LNCaP clone FGC (cell line): ENCODE results near the gene ARHGEF6.

ENCODE experiments used
- DNase-seq: peaks from one replicate; pipeline ENCODE4 v3.0.0-alpha.2; 2011; ENCODE audit warnings: low read depth
- H3K4me3 ChIP-seq: 2 replicates; pipeline ENCODE4 v1.5.1; 2011; ENCODE audit warnings: mild to moderate bottlenecking, low read depth, low read length, control low read depth
- CTCF ChIP-seq: IDR thresholded peaks from 2 replicates; pipeline ENCODE4 v1.5.1; 2012; ENCODE audit warnings: mild to moderate bottlenecking; ENCODE audit not compliant: control insufficient read depth, insufficient read depth; ENCODE audit errors: extremely low read depth

The ARHGEF6 gene

GRCh38 chrX:136714626-136715599 is 65.8 kb downstream of the ARHGEF6 start:
- no peak for DNase-seq
- H3K4me3 ChIP-seq: no peak overlapping the region
- no peak for TF ChIP-seq CTCF

GRCh38 chrX:136712650-136713310 is 68.0 kb downstream of the ARHGEF6 start:
- H3K4me3 ChIP-seq: no peak overlapping the region
- no peak for TF ChIP-seq CTCF
- no peak for DNase-seq

- peak; percentile 75 for TF ChIP-seq CTCF
- DNase-seq: peak; percentile 22
- H3K4me3 ChIP-seq: no peak overlapping the region
Observed at GRCh38 chrX:136711147-136711546, 69.6 kb downstream of the ARHGEF6 start.

- DNase-seq: no peak
Observed at GRCh38 chrX:136710325-136710951, 70.3 kb downstream of the ARHGEF6 start.

GRCh38 chrX:136708348-136708747 is 72.4 kb downstream of the ARHGEF6 start:
- no peak overlapping the region for H3K4me3 ChIP-seq
- peak; percentile 38 for TF ChIP-seq CTCF
- no peak for DNase-seq

More at GRCh38 chrX:136710325-136710951, 70.3 kb downstream of the ARHGEF6 start:
- TF ChIP-seq CTCF: no peak
- H3K4me3 ChIP-seq: no peak overlapping the region

GRCh38 chrX:136697156-136697555 is 83.6 kb downstream of the ARHGEF6 start:
- DNase-seq: no peak
- no peak for TF ChIP-seq CTCF
- no peak overlapping the region for H3K4me3 ChIP-seq
